Fibroblast of peridontal ligament (primary cell): ENCODE results near the gene SLC5A3.

ENCODE experiments used
- DNase-seq: peaks from one replicate; pipeline ENCODE4 v3.0.0-alpha.2; 2010; ENCODE audit errors: extremely low read depth

The SLC5A3 gene

GRCh38 chr21:34071683-34072082 is 1.7 kb upstream of the SLC5A3 start:
- no peak for DNase-seq

- DNase-seq, result no peak
Observed at GRCh38 chr21:34072145-34073031, 990 bp upstream of the SLC5A3 start.

GRCh38 chr21:34073749-34074282 is 438 bp downstream of the SLC5A3 start:
- DNase-seq, result no peak

GRCh38 chr21:34074283-34075090 is 1.1 kb downstream of the SLC5A3 start:
- peak; percentile 32 for DNase-seq

GRCh38 chr21:34075091-34075425 is 1.7 kb downstream of the SLC5A3 start:
- DNase-seq, result no peak

- DNase-seq, result peak; percentile 31
Observed at GRCh38 chr21:34075760-34076660, 2.6 kb downstream of the SLC5A3 start.

- no peak for DNase-seq
Observed at GRCh38 chr21:34076835-34077234, 3.5 kb downstream of the SLC5A3 start.

- no peak for DNase-seq
Observed at GRCh38 chr21:34077888-34078287, 4.5 kb downstream of the SLC5A3 start.

GRCh38 chr21:34078915-34079314 is 5.5 kb downstream of the SLC5A3 start:
- DNase-seq, result no peak

- DNase-seq, result no peak
Observed at GRCh38 chr21:34080710-34081109, 7.3 kb downstream of the SLC5A3 start.

GRCh38 chr21:34082769-34083168 is 9.4 kb downstream of the SLC5A3 start:
- no peak for DNase-seq

GRCh38 chr21:34083357-34083756 is 10.0 kb downstream of the SLC5A3 start:
- DNase-seq, result no peak

GRCh38 chr21:34085129-34085528 is 11.8 kb downstream of the SLC5A3 start:
- DNase-seq, result no peak

- DNase-seq, result no peak
Observed at GRCh38 chr21:34086887-34087306, 13.5 kb downstream of the SLC5A3 start.

GRCh38 chr21:34088752-34089151 is 15.4 kb downstream of the SLC5A3 start:
- DNase-seq, result no peak

GRCh38 chr21:34091032-34091431 is 17.7 kb downstream of the SLC5A3 start:
- no peak for DNase-seq

GRCh38 chr21:34091607-34092006 is 18.2 kb downstream of the SLC5A3 start:
- DNase-seq, result no peak

- DNase-seq, result no peak
Observed at GRCh38 chr21:34092262-34092921, 19.0 kb downstream of the SLC5A3 start.

- DNase-seq, result no peak
Observed at GRCh38 chr21:34093083-34093482, 19.7 kb downstream of the SLC5A3 start.

- DNase-seq, result no peak
Observed at GRCh38 chr21:34094949-34095348, 21.6 kb downstream of the SLC5A3 start.

- peak; percentile 46 for DNase-seq
Observed at GRCh38 chr21:34097442-34097841, 24.1 kb downstream of the SLC5A3 start.
